BE2C (cell line): ENCODE data around the gene CNPY4. TPM values are rescaled to one million over a fixed set of nuclear protein-coding genes. Genes with fewer than 3 reads are reported as not detected.

Source experiments
- DNase-seq: peaks from one replicate; pipeline ENCODE4 v3.0.0-alpha.2; 2020
- H3K27me3 ChIP-seq: fragments of 250-450 bp; sonication (Bioruptor Pico); 2 replicates; pipeline ENCODE4 v1.5.1; 2020; ENCODE audit warnings: mild to moderate bottlenecking
- H3K36me3 ChIP-seq: fragments of 250-450 bp; sonication (Bioruptor Pico); 2 replicates; pipeline ENCODE4 v1.5.1; 2020; ENCODE audit warnings: mild to moderate bottlenecking
- H3K4me1 ChIP-seq: fragments of 250-450 bp; sonication (Bioruptor Pico); 2 replicates; pipeline ENCODE4 v1.5.1; 2020
- H3K4me3 ChIP-seq: 2 replicates; pipeline ENCODE4 v1.5.1; 2011; ENCODE audit warnings: low read depth, low read length
- H3K9me3 ChIP-seq: fragments of 250-450 bp; sonication (Bioruptor Pico); 2 replicates; pipeline ENCODE4 v1.5.1; 2020
- CTCF ChIP-seq: IDR thresholded peaks from 2 replicates; pipeline ENCODE4 v1.5.1; 2012; ENCODE audit warnings: mild to moderate bottlenecking, low read depth, low read length
- polyA plus RNA-seq: library from polyadenylated mRNA; unstranded; fragments of >200 nt; gene quantifications from one replicate; pipeline ENCODE4 v1.2.1, GENCODE V29; 2012; ENCODE audit warnings: low read depth, missing spikeins; ENCODE audit not compliant: insufficient read length, insufficient read depth

CNPY4 gene
- 13.9 TPM for polyA plus RNA-seq

- Histone ChIP-seq H3K4me1 (no peaks in the 10 kb centered on the region), H3K9me3 (no peaks in the 10 kb centered on the region), H3K36me3 (no peaks in the 10 kb centered on the region), H3K4me3 (peak within 1 kb of the TSS; percentile 99), H3K27me3 (no peaks in the 10 kb centered on the region)
- DNase-seq = peak; percentile 95
- no peak for TF ChIP-seq CTCF
These were observed at the start of gene CNPY4, which contains the start of gene TAF6 for GRCh38 chr7:100119072-100119969. Gene CNPY4 (plus strand): TSS chr7:100119634. CDS start chr7:100119745, 111 bp downstream. Gene TAF6 (minus strand): TSS chr7:100119358. CDS start chr7:100114209, 5,149 bp downstream.

GRCh38 chr7:100069991-100070390 is 49.4 kb upstream of the CNPY4 start:
- H3K9me3 ChIP-seq = peaks cover 18% of the 10 kb centered on the region
- H3K27me3 ChIP-seq = no peaks in the 10 kb centered on the region
- no peak for TF ChIP-seq CTCF
- H3K36me3 ChIP-seq = peaks cover 72% of the 10 kb centered on the region
- DNase-seq = no peak
- peaks cover 5% of the 10 kb centered on the region for H3K4me1 ChIP-seq
- no peak overlapping the region for H3K4me3 ChIP-seq

GRCh38 chr7:100071018-100071723 is 48.3 kb upstream of the CNPY4 start:
- Histone ChIP-seq H3K4me1 (no peaks in the 10 kb centered on the region), H3K36me3 (peaks cover 83% of the 10 kb centered on the region), H3K4me3 (no peak overlapping the region), H3K27me3 (no peaks in the 10 kb centered on the region), H3K9me3 (peaks cover 18% of the 10 kb centered on the region)
- TF ChIP-seq CTCF = no peak
- no peak for DNase-seq

GRCh38 chr7:100072462-100072861 is 47.0 kb upstream of the CNPY4 start:
- Histone ChIP-seq H3K36me3 (peaks cover 96% of the 10 kb centered on the region), H3K27me3 (no peaks in the 10 kb centered on the region), H3K9me3 (peaks cover 18% of the 10 kb centered on the region), H3K4me1 (no peaks in the 10 kb centered on the region), H3K4me3 (no peak overlapping the region)
- no peak for TF ChIP-seq CTCF
- DNase-seq = no peak

GRCh38 chr7:100074841-100075240 is 44.6 kb upstream of the CNPY4 start:
- peaks cover 99% of the 10 kb centered on the region for H3K36me3 ChIP-seq

More at GRCh38 chr7:100074841-100075240, 44.6 kb upstream of the CNPY4 start:
- Histone ChIP-seq H3K9me3 (peaks cover 18% of the 10 kb centered on the region), H3K4me1 (no peaks in the 10 kb centered on the region), H3K27me3 (no peaks in the 10 kb centered on the region), H3K4me3 (no peak overlapping the region)
- DNase-seq = no peak
- TF ChIP-seq CTCF = no peak
